IMR-90 (cell line): ENCODE results near the gene CNOT10. TPM values are rescaled to one million over a fixed set of nuclear protein-coding genes. Genes with fewer than 3 reads are reported as not detected.

Source experiments
- ATAC-seq: fragments of 200-7000 bp; cut with Tn5 transposase; 2 replicates; pipeline ENCODE4 v1.9.1; 2020; ENCODE audit warnings: low read depth, mild to moderate bottlenecking, moderate library complexity
- BruUV-seq: library from RNA; stranded (reverse); fragments of 400-500 nt; replicated peaks from 2 replicates; lab custom pipeline; 2021; lab: Mats Ljungman, UMichigan
- CTCF ChIA-PET: fragments of 300-600 bp; formaldehyde crosslinking; extraction: SDS; loops from one replicate; lab custom pipeline; 2021; ENCODE audit warnings: antibody characterized with exemption; lab: Yijun Ruan, JAX
- POLR2A ChIA-PET: fragments of 300-600 bp; sonication (Branson Sonifier 250); formaldehyde crosslinking; loops from one replicate; lab custom pipeline; 2022; ENCODE audit warnings: antibody characterized with exemption; ENCODE audit not compliant: unreplicated experiment; lab: Charles Lee
- DNase-seq: peaks from one replicate; pipeline ENCODE4 v3.0.0; 2013
- H2AFZ ChIP-seq: replicated peaks from 2 replicates; pipeline ENCODE3; 2013; ENCODE audit warnings: low read length, mild to moderate bottlenecking; ENCODE audit not compliant: poor library complexity
- H2AK5ac ChIP-seq: 2 replicates; pipeline ENCODE4 v1.6.1; 2013; ENCODE audit warnings: low read depth, low read length, inconsistent platforms
- H2AK9ac ChIP-seq: replicated peaks from 2 replicates; pipeline ENCODE3; 2013; ENCODE audit warnings: mild to moderate bottlenecking, low read depth, low read length, moderate library complexity; ENCODE audit not compliant: poor library complexity
- H2BK120ac ChIP-seq: 2 replicates; pipeline ENCODE4 v1.6.1; 2013; ENCODE audit warnings: low read depth, low read length, inconsistent platforms
- H2BK15ac ChIP-seq: 3 replicates; pipeline ENCODE4 v1.6.1; 2013; ENCODE audit warnings: low read depth, low read length, inconsistent platforms
- H2BK20ac ChIP-seq: 2 replicates; pipeline ENCODE4 v1.6.1; 2013; ENCODE audit warnings: low read depth, mild to moderate bottlenecking, inconsistent platforms, low read length, moderate library complexity
- H2BK5ac ChIP-seq: 2 replicates; pipeline ENCODE4 v1.6.1; 2013; ENCODE audit warnings: mild to moderate bottlenecking, low read depth, low read length, inconsistent platforms; ENCODE audit not compliant: poor library complexity, severe bottlenecking
- H3K14ac ChIP-seq: replicated peaks from 2 replicates; pipeline ENCODE4 v1.6.1; 2013; ENCODE audit warnings: low read depth, low read length, inconsistent platforms
- H3K18ac ChIP-seq: 2 replicates; pipeline ENCODE4 v1.6.1; 2013; ENCODE audit warnings: low read depth, low read length, control low read depth
- H3K23ac ChIP-seq: 2 replicates; pipeline ENCODE4 v1.6.1; 2013; ENCODE audit warnings: low read depth, low read length, inconsistent platforms
- H3K27ac ChIP-seq: 2 replicates; pipeline ENCODE4 v1.5.1; 2013; ENCODE audit warnings: mild to moderate bottlenecking, control low read depth, low read length; ENCODE audit not compliant: insufficient read depth
- H3K27me3 ChIP-seq: 2 replicates; pipeline ENCODE4 v1.6.1; 2013; ENCODE audit warnings: low read length; ENCODE audit not compliant: control insufficient read depth, insufficient read depth
- H3K36me3 ChIP-seq: 2 replicates; pipeline ENCODE4 v1.6.1; 2013; ENCODE audit warnings: low read length, mixed read lengths; ENCODE audit not compliant: control insufficient read depth, insufficient read depth
- H3K4ac ChIP-seq: 2 replicates; pipeline ENCODE4 v1.6.1; 2013; ENCODE audit warnings: low read depth, low read length, inconsistent platforms
- H3K4me1 ChIP-seq: 2 replicates; pipeline ENCODE4 v1.6.1; 2013; ENCODE audit warnings: low read length, mixed read lengths; ENCODE audit not compliant: control insufficient read depth, insufficient read depth
- H3K4me2 ChIP-seq: 2 replicates; pipeline ENCODE4 v1.6.1; 2013; ENCODE audit warnings: low read depth, mild to moderate bottlenecking, control low read depth, low read length, moderate library complexity
- H3K4me3 ChIP-seq: 2 replicates; pipeline ENCODE4 v1.5.1; 2013; ENCODE audit warnings: low read depth, mild to moderate bottlenecking, control low read depth, low read length, moderate library complexity; ENCODE audit not compliant: insufficient read depth
- H3K56ac ChIP-seq: 2 replicates; pipeline ENCODE4 v1.6.1; 2013; ENCODE audit warnings: low read length, inconsistent platforms; ENCODE audit not compliant: insufficient read depth; ENCODE audit errors: extremely low read depth
- H3K79me1 ChIP-seq, 2 experiments: 2 replicates each; pipeline ENCODE4 v1.6.1; 2013; ENCODE audit warnings: low read length in 2 of 2, inconsistent platforms in 1 of 2, low read depth in 1 of 2
- H3K9ac ChIP-seq: 2 replicates; pipeline ENCODE4 v1.6.1; 2013; ENCODE audit warnings: low read depth, low read length, control low read depth
- H3K9me1 ChIP-seq: 2 replicates; pipeline ENCODE4 v1.6.1; 2013; ENCODE audit warnings: low read length, inconsistent platforms; ENCODE audit not compliant: insufficient read depth
- H3K9me3 ChIP-seq: 2 replicates; pipeline ENCODE4 v1.6.1; 2013; ENCODE audit warnings: low read length; ENCODE audit not compliant: control insufficient read depth, insufficient read depth
- H4K20me1 ChIP-seq: 2 replicates; pipeline ENCODE4 v1.6.1; 2013; ENCODE audit warnings: low read length, inconsistent platforms; ENCODE audit not compliant: insufficient read depth
- H4K5ac ChIP-seq: 2 replicates; pipeline ENCODE4 v1.6.1; 2013; ENCODE audit warnings: mild to moderate bottlenecking, low read depth, low read length, control low read depth
- H4K8ac ChIP-seq, 2 experiments: 2 replicates each; pipeline ENCODE4 v1.6.1; 2013; ENCODE audit warnings: low read depth in 2 of 2, low read length in 2 of 2, control low read depth in 1 of 2, inconsistent platforms in 1 of 2
- H4K91ac ChIP-seq: 2 replicates; pipeline ENCODE4 v1.6.1; 2013; ENCODE audit warnings: low read depth, low read length, inconsistent platforms; ENCODE audit not compliant: insufficient read depth
- CHD1 ChIP-seq: IDR thresholded peaks from 2 replicates; pipeline ENCODE4 v1.6.1; 2012; ENCODE audit warnings: low read depth, low read length, improper control_type of control experiment
- FOS ChIP-seq: fragments of 150-350 bp; IDR thresholded peaks from 2 replicates; pipeline ENCODE4 v1.6.1; 2016; ENCODE audit warnings: low read depth, low read length
- MXI1 ChIP-seq: IDR thresholded peaks from 2 replicates; pipeline ENCODE4 v1.6.1; 2012; ENCODE audit warnings: low read depth, mild to moderate bottlenecking, low read length, moderate library complexity, borderline replicate concordance
- NFE2L2 ChIP-seq: fragments of 150-350 bp; IDR thresholded peaks from 2 replicates; pipeline ENCODE4 v1.6.1; 2016; ENCODE audit warnings: low read depth, mild to moderate bottlenecking, low read length
- POLR2A ChIP-seq: IDR thresholded peaks from 2 replicates; pipeline ENCODE4 v1.6.1; 2012; ENCODE audit warnings: mild to moderate bottlenecking, low read depth, low read length
- RAD21 ChIP-seq: IDR thresholded peaks from 2 replicates; pipeline ENCODE4 v1.6.1; 2012; ENCODE audit warnings: low read length, improper control_type of control experiment
- RCOR1 ChIP-seq: IDR thresholded peaks from 2 replicates; pipeline ENCODE4 v1.6.1; 2012; ENCODE audit warnings: mild to moderate bottlenecking, low read length, improper control_type of control experiment; ENCODE audit not compliant: insufficient replicate concordance
- WGBS, 2 experiments: methylation state at CpG; one replicate each; pipeline versions ENCODE4 v1.1.5 to v1.1.7; 2013; ENCODE audit warnings: missing lambda C conversion rate in 2 of 2; ENCODE audit not compliant: insufficient read length in 1 of 2; ENCODE audit errors: extremely low coverage in 2 of 2; 5-methylcytosine and 5-hydroxymethylcytosine counted together
- dilution Hi-C: fragments of 300-500 bp; cut with HindIII; formaldehyde crosslinking; loops from one replicate; pipeline ENCODE4 v1.14.3; 2018; ENCODE audit warnings: low sequenced_read_pairs; ENCODE audit not compliant: unreplicated experiment
- in situ Hi-C: fragments of 300-500 bp; cut with MboI; formaldehyde crosslinking; loops from 3 replicates; pipeline ENCODE4 v1.14.3; 2019; ENCODE audit warnings: low sequenced_read_pairs, inconsistent platforms, mixed read lengths
- intact Hi-C: fragments of 100-400 bp; cut with micrococcal nuclease; formaldehyde crosslinking; loops from 2 replicates; pipeline ENCODE4 v1.10.0; 2022
- polyA plus RNA-seq, 3 experiments: library from polyadenylated mRNA; depleted of rRNA; stranded (reverse); fragments of >200 nt; gene quantifications; 2 replicates each; pipeline ENCODE4 v1.2.3, GENCODE V29; 2012; ENCODE audit warnings: low replicate concordance in 1 of 3
- total RNA-seq: library from RNA; depleted of rRNA; stranded (reverse); fragments of >200 nt; gene quantifications from 2 replicates; pipeline ENCODE4 v1.2.3, GENCODE V29; 2012
- TF ChIP-seq, protein P1 (sequence below): fragments of 150-350 bp; IDR thresholded peaks from 2 replicates; pipeline ENCODE4 v1.6.1; 2017; ENCODE audit warnings: mild to moderate bottlenecking, antibody characterized with exemption, low read length, low read depth
- TF ChIP-seq, protein P2 (sequence below): fragments of 150-350 bp; IDR thresholded peaks from 2 replicates; pipeline ENCODE4 v1.6.1; 2016; ENCODE audit warnings: low read depth, mild to moderate bottlenecking, low read length, moderate library complexity, borderline replicate concordance
- TF ChIP-seq, protein P3 (sequence below): conservative IDR thresholded peaks from 2 replicates; pipeline ENCODE4 v1.5.1; 2012; ENCODE audit warnings: mild to moderate bottlenecking, low read depth, low read length, improper control_type of control experiment

The CNOT10 gene
- total and polyA plus RNA-seq, 2 of the 4 experiments (the other 2 are of a cell fraction): 15.8 to 20.4 TPM

DNA sequence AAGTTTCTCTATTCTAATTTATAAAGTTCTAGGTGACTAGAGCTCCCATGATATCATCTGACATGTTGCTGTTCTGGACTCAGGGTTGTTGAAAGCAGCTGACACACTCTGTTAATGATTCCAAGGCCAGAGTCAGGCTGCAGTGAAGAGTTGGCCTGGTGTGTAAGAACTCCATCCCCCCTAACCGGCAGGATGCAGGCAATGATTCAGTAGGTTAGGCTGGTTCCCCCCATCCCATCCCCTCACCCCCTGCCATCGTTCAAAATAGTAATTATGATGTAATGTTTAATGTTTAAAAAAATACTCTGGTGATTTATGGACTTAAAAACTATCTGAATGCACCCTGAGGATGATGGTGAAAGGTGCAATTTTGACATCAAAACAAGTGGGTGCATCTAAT, 128.2 kb downstream of the CNOT10 start:
- no peaks in the 10 kb centered on the region for H3K9me1 ChIP-seq
- no peak overlapping the region for H3K27ac ChIP-seq
- H4K20me1 ChIP-seq: no peaks in the 10 kb centered on the region
- H3K9me3 ChIP-seq: no peaks in the 10 kb centered on the region
- no peak overlapping the region for H3K18ac ChIP-seq
- H3K9ac ChIP-seq: no peak overlapping the region
- H3K14ac ChIP-seq: no peak overlapping the region
- TF ChIP-seq CHD1 (no peak), NFE2L2 (no peak), RAD21 (no peak), RCOR1 (no peak), FOS (no peak), MXI1 (no peak), POLR2A (no peak)
- TF ChIP-seq, protein P1, sequence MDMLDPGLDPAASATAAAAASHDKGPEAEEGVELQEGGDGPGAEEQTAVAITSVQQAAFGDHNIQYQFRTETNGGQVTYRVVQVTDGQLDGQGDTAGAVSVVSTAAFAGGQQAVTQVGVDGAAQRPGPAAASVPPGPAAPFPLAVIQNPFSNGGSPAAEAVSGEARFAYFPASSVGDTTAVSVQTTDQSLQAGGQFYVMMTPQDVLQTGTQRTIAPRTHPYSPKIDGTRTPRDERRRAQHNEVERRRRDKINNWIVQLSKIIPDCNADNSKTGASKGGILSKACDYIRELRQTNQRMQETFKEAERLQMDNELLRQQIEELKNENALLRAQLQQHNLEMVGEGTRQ: no peak
- TF ChIP-seq, protein P2, sequence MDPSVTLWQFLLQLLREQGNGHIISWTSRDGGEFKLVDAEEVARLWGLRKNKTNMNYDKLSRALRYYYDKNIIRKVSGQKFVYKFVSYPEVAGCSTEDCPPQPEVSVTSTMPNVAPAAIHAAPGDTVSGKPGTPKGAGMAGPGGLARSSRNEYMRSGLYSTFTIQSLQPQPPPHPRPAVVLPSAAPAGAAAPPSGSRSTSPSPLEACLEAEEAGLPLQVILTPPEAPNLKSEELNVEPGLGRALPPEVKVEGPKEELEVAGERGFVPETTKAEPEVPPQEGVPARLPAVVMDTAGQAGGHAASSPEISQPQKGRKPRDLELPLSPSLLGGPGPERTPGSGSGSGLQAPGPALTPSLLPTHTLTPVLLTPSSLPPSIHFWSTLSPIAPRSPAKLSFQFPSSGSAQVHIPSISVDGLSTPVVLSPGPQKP: no peak
- TF ChIP-seq, protein P3, sequence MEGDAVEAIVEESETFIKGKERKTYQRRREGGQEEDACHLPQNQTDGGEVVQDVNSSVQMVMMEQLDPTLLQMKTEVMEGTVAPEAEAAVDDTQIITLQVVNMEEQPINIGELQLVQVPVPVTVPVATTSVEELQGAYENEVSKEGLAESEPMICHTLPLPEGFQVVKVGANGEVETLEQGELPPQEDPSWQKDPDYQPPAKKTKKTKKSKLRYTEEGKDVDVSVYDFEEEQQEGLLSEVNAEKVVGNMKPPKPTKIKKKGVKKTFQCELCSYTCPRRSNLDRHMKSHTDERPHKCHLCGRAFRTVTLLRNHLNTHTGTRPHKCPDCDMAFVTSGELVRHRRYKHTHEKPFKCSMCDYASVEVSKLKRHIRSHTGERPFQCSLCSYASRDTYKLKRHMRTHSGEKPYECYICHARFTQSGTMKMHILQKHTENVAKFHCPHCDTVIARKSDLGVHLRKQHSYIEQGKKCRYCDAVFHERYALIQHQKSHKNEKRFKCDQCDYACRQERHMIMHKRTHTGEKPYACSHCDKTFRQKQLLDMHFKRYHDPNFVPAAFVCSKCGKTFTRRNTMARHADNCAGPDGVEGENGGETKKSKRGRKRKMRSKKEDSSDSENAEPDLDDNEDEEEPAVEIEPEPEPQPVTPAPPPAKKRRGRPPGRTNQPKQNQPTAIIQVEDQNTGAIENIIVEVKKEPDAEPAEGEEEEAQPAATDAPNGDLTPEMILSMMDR: no peak
- ATAC-seq: no peak
- H2BK20ac ChIP-seq: no peak overlapping the region
- BruUV-seq: no TSS peak
- no peak overlapping the region for H3K4me3 ChIP-seq
- no peak overlapping the region for H4K8ac ChIP-seq
- peaks cover 3% of the 10 kb centered on the region; the same call in 1 of the 2 replicates for H3K4me1 ChIP-seq
- H3K27me3 ChIP-seq: peaks cover 37% of the 10 kb centered on the region
- no peak for DNase-seq
- H2BK15ac ChIP-seq: no peak overlapping the region
- H3K56ac ChIP-seq: no peak overlapping the region
- H3K23ac ChIP-seq: no peak overlapping the region
- no peak overlapping the region for H2BK5ac ChIP-seq
- POLR2A ChIA-PET: no interaction called here
- no peak overlapping the region for H3K4me2 ChIP-seq
- no peaks in the 10 kb centered on the region for H3K36me3 ChIP-seq
- dilution Hi-C loops: no loop called here
- intact Hi-C loops: loop anchor here (10.0 kb wide), 2 partner anchors 122 to 1742 kb away; no protein-coding TSS in a partner anchor
- no peak overlapping the region for H2BK120ac ChIP-seq
- no peak overlapping the region for H2AK5ac ChIP-seq
- H3K4ac ChIP-seq: no peak overlapping the region
- CTCF ChIA-PET: interaction anchor here (0.6 to 0.7 kb wide), 2 partner anchors 11 to 19 kb away, joined by 3 to 5 read pairs; no protein-coding TSS in a partner anchor
- H3K79me1 ChIP-seq: no peaks in the 10 kb centered on the region
- H2AK9ac ChIP-seq: no peak overlapping the region
- H2AFZ ChIP-seq: no peak overlapping the region
- no peak overlapping the region for H4K91ac ChIP-seq
- in situ Hi-C loops: no loop called here
- WGBS, 2 experiments: no CpG with 5 or more reads among the region's 2 CpGs
- H4K5ac ChIP-seq: no peak overlapping the region
